Activated T-cell treated with anti-CD3 and anti-CD28 coated beads, Interleukin-2, amount 50 U/mL, for 24 hours (primary cell): ENCODE results near the gene ZNF555.
"Not testable (repeated sequence)": the region's sequence is repeated elsewhere in the genome, so short reads cannot be mapped to it uniquely, and the experiment has no call there.

Experiments
- DNase-seq: peaks from one replicate; pipeline ENCODE4 v3.0.0-alpha.2; 2020
- H3K27ac Mint-ChIP-seq: 2 replicates; pipeline ENCODE4 v1.8.0; 2020; ENCODE audit warnings: mild to moderate bottlenecking, mixed read lengths
- H3K27me3 Mint-ChIP-seq: 2 replicates; pipeline ENCODE4 v1.8.0; 2020; ENCODE audit warnings: mixed read lengths
- H3K36me3 Mint-ChIP-seq: 2 replicates; pipeline ENCODE4 v1.8.0; 2020; ENCODE audit warnings: low read depth, mixed read lengths
- H3K4me1 Mint-ChIP-seq: 2 replicates; pipeline ENCODE4 v1.8.0; 2020; ENCODE audit warnings: low read depth, mixed read lengths
- H3K4me3 Mint-ChIP-seq: 2 replicates; pipeline ENCODE4 v1.8.0; 2020; ENCODE audit warnings: mild to moderate bottlenecking, moderate library complexity, mixed read lengths
- H3K9me3 Mint-ChIP-seq: 2 replicates; pipeline ENCODE4 v1.8.0; 2020; ENCODE audit warnings: mixed read lengths

The ZNF555 gene

GRCh38 chr19:2840794-2841791 lies at the start of gene ZNF555:
Gene ZNF555, plus strand, starts transcription at chr19:2841475. Its CDS starts 98 bp downstream, at chr19:2841573.
- peak within 1 kb of the TSS; percentile 84 for H3K4me3 Mint-ChIP-seq
- H3K4me1 Mint-ChIP-seq = peaks cover 10% of the 10 kb centered on the region
- H3K9me3 Mint-ChIP-seq = peaks cover 16% of the 10 kb centered on the region
- no peaks in the 10 kb centered on the region for H3K27me3 Mint-ChIP-seq
- H3K36me3 Mint-ChIP-seq = peaks cover 35% of the 10 kb centered on the region
- peak within 1 kb of the TSS; percentile 88 for H3K27ac Mint-ChIP-seq
- peak; percentile 97 for DNase-seq

- DNase-seq = no peak
- H3K4me3 Mint-ChIP-seq = no peak overlapping the region
- H3K27ac Mint-ChIP-seq = no peak overlapping the region
- peaks cover 94% of the 10 kb centered on the region for H3K36me3 Mint-ChIP-seq
- H3K4me1 Mint-ChIP-seq = peaks cover 28% of the 10 kb centered on the region
- no peaks in the 10 kb centered on the region for H3K27me3 Mint-ChIP-seq
- no peaks in the 10 kb centered on the region for H3K9me3 Mint-ChIP-seq
These were observed 49.4 kb upstream of the ZNF555 start for GRCh38 chr19:2791876-2792275.

- H3K27ac Mint-ChIP-seq, H3K9me3 Mint-ChIP-seq, H3K27me3 Mint-ChIP-seq, H3K4me3 Mint-ChIP-seq, DNase-seq: not testable (repeated sequence)
- Mint-ChIP-seq H3K36me3 (peaks cover 94% of the 10 kb centered on the region), H3K4me1 (peaks cover 21% of the 10 kb centered on the region)
These were observed 48.6 kb upstream of the ZNF555 start for GRCh38 chr19:2792666-2793065.

DNA sequence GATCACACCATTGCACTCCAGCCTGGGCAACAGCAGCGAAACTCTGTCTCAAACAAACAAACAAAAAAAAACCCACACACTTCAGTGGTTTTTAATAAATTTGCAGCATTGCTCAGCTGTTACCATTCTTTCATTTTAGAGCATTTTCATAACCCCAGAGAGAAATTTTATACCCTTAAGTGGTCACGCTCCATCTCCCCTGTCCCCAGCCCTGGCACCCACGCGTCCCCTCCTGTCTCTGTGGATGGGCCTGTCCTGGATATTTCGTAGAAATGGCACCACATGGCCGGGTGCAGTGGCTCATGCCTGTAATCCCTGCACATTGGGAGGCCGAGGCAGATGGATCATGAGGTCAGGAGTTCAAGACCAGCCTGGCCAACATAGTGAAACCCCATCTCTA lies 48.1 kb upstream of the ZNF555 start:
- Mint-ChIP-seq H3K27me3 (no peaks in the 10 kb centered on the region), H3K9me3 (no peaks in the 10 kb centered on the region), H3K4me3 (no peak overlapping the region), H3K27ac (no peak overlapping the region), H3K4me1 (peaks cover 17% of the 10 kb centered on the region), H3K36me3 (peaks cover 93% of the 10 kb centered on the region)
- DNase-seq = no peak

- no peak for DNase-seq
- peaks cover 15% of the 10 kb centered on the region for H3K4me1 Mint-ChIP-seq
- no peak overlapping the region for H3K27ac Mint-ChIP-seq
- H3K27me3 Mint-ChIP-seq = no peaks in the 10 kb centered on the region
- H3K9me3 Mint-ChIP-seq = no peaks in the 10 kb centered on the region
- H3K4me3 Mint-ChIP-seq = no peak overlapping the region
- H3K36me3 Mint-ChIP-seq = peaks cover 93% of the 10 kb centered on the region
These were observed 47.7 kb upstream of the ZNF555 start for GRCh38 chr19:2793577-2793976.

GRCh38 chr19:2795827-2796658 lies 45.2 kb upstream of the ZNF555 start:
- Mint-ChIP-seq H3K9me3 (no peaks in the 10 kb centered on the region), H3K27me3 (no peaks in the 10 kb centered on the region), H3K36me3 (peaks cover 93% of the 10 kb centered on the region), H3K4me1 (no peaks in the 10 kb centered on the region), H3K4me3 (no peak overlapping the region), H3K27ac (no peak overlapping the region)
- no peak for DNase-seq

DNA sequence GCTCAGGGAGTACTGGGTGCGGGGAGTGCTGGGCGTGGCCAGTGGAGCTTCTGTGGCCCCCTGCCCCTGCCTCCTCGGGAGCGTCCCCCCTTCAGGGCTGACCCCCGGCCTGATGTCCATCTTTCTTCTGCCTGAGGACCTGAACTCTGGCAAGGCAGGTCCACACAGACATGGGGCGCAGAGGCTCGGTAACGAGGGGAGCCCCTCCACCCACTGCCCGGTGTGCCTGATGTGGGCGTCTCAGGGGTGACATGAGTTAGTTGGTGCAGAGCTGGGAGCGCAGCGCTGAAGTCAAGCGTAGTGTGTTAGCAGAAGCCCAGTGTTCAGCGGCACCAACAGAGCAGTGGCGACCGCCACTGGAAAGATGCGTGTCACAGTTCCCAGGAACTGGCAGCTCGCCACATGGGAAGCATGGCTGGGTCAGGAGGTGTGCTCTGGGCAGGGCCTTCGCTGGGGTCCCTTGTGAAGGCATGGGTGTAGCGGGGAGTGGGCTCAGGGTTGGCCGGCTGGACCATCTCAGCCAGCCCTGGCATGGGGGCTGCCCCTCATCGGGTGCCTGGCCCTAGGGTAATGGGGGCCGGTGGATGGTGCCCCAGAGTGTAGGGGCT lies 44.5 kb upstream of the ZNF555 start:
- H3K27ac Mint-ChIP-seq = no peak overlapping the region
- no peaks in the 10 kb centered on the region for H3K9me3 Mint-ChIP-seq
- no peaks in the 10 kb centered on the region for H3K27me3 Mint-ChIP-seq
- H3K4me1 Mint-ChIP-seq = no peaks in the 10 kb centered on the region
- H3K36me3 Mint-ChIP-seq = peaks cover 94% of the 10 kb centered on the region
- no peak for DNase-seq
- H3K4me3 Mint-ChIP-seq = no peak overlapping the region

DNA sequence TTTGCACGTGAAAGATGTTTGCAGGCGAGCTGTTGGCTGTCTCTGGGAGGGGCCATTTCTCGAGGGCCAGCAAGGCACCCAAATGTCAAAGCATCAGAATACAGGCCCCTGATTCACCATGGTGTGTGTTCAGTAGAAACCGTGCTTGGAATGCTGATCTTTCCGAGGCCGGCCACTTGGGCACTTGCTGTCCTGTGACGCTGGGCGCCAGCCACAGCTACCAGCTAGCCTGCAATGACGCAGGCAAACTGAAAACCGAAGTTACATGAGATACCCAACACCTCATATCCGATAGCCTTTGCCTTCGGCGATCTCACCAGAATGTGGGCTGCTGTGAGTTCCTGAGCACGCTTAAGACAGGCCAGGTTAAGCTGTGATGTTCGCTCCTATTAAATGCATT lies 44.0 kb upstream of the ZNF555 start:
- Mint-ChIP-seq H3K27me3 (no peaks in the 10 kb centered on the region), H3K36me3 (peaks cover 93% of the 10 kb centered on the region), H3K4me3 (no peak overlapping the region), H3K27ac (no peak overlapping the region), H3K9me3 (no peaks in the 10 kb centered on the region), H3K4me1 (no peaks in the 10 kb centered on the region)
- no peak for DNase-seq

- no peaks in the 10 kb centered on the region for H3K9me3 Mint-ChIP-seq
- H3K4me1 Mint-ChIP-seq = no peaks in the 10 kb centered on the region
- no peak overlapping the region for H3K27ac Mint-ChIP-seq
- H3K27me3 Mint-ChIP-seq = no peaks in the 10 kb centered on the region
- peaks cover 94% of the 10 kb centered on the region for H3K36me3 Mint-ChIP-seq
- H3K4me3 Mint-ChIP-seq = no peak overlapping the region
- DNase-seq = no peak
These were observed 43.1 kb upstream of the ZNF555 start for GRCh38 chr19:2798158-2798685.

GRCh38 chr19:2798733-2799132 lies 42.5 kb upstream of the ZNF555 start:
- Mint-ChIP-seq H3K27ac (no peak overlapping the region), H3K9me3 (no peaks in the 10 kb centered on the region), H3K36me3 (peaks cover 94% of the 10 kb centered on the region), H3K4me3 (no peak overlapping the region), H3K27me3 (no peaks in the 10 kb centered on the region), H3K4me1 (no peaks in the 10 kb centered on the region)
- DNase-seq = no peak

- Mint-ChIP-seq H3K27me3 (no peaks in the 10 kb centered on the region), H3K9me3 (no peaks in the 10 kb centered on the region), H3K27ac (no peak overlapping the region), H3K4me1 (no peaks in the 10 kb centered on the region), H3K4me3 (no peak overlapping the region), H3K36me3 (peaks cover 94% of the 10 kb centered on the region)
- DNase-seq = no peak
These were observed 41.8 kb upstream of the ZNF555 start for GRCh38 chr19:2799273-2800020.

DNA sequence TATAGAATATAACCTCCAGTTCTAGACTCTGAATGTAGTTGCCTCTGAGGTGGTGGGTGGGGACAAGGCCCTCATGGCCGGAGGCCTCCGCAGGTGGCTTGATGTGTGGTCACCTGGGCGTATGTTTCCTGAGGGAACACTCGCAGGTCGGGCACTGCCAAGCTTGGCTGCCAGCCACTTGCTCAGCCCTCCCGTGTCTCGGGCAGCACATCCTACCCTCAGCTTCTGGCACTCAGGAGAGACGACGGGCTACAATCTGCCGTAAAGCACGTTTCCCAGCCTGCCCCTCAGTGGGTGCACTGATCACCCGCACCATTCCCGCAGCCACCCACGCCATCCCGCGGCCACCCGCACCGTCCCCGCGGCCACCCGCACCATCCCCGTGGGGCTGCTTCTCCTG lies 40.8 kb upstream of the ZNF555 start:
- Mint-ChIP-seq H3K27ac (no peak overlapping the region), H3K36me3 (peaks cover 94% of the 10 kb centered on the region), H3K4me3 (no peak overlapping the region), H3K9me3 (no peaks in the 10 kb centered on the region), H3K4me1 (no peaks in the 10 kb centered on the region), H3K27me3 (no peaks in the 10 kb centered on the region)
- DNase-seq = no peak

- Mint-ChIP-seq H3K9me3 (no peaks in the 10 kb centered on the region), H3K4me1 (no peaks in the 10 kb centered on the region), H3K4me3 (no peak overlapping the region), H3K27me3 (no peaks in the 10 kb centered on the region), H3K27ac (no peak overlapping the region), H3K36me3 (peaks cover 90% of the 10 kb centered on the region)
- no peak for DNase-seq
These were observed 38.4 kb upstream of the ZNF555 start for GRCh38 chr19:2802826-2803225.
